GM12878 (cell line): Measurements from ENCODE around the gene SGF29. TPM values are rescaled to one million over a fixed set of nuclear protein-coding genes. Genes with fewer than 3 reads are reported as not detected.
A peak's percentile ranks its signal among the peaks of the same experiment; 100 is the strongest.

ENCODE experiments used
- ATF3 ChIP-seq: IDR thresholded peaks from 2 replicates; pipeline ENCODE4 v1.6.1; 2011; ENCODE audit warnings: low read depth, mild to moderate bottlenecking, low read length, moderate library complexity, borderline replicate concordance; ENCODE audit errors: extremely low read depth
- BMI1 ChIP-seq: fragments of 450-650 bp; IDR thresholded peaks from 2 replicates; pipeline ENCODE4 v1.6.1; 2016; ENCODE audit warnings: mild to moderate bottlenecking, moderate library complexity, borderline replicate concordance
- CBX5 ChIP-seq: sonication (generic); IDR thresholded peaks from 2 replicates; pipeline ENCODE4 v1.6.1; 2016; ENCODE audit warnings: low read depth, moderate library complexity, mild to moderate bottlenecking, inconsistent platforms
- CHD1 ChIP-seq: IDR thresholded peaks from 2 replicates; pipeline ENCODE4 v1.6.1; 2012; ENCODE audit warnings: low read depth, low read length, improper control_type of control experiment
- DPF2 ChIP-seq: fragments of 450-650 bp; IDR thresholded peaks from 2 replicates; pipeline ENCODE4 v1.6.1; 2017; ENCODE audit warnings: mild to moderate bottlenecking
- EED ChIP-seq: sonication (generic); IDR thresholded peaks from 2 replicates; pipeline ENCODE4 v1.6.1; 2016; ENCODE audit warnings: antibody characterized with exemption, low read depth
- ETV6 ChIP-seq, 2 experiments: fragments of 450-650 bp in 1 of 2; IDR thresholded peaks in 1 of 2; conservative IDR thresholded peaks in 1 of 2; 2 replicates each; pipeline ENCODE4 v1.6.1; 2014; ENCODE audit warnings: antibody characterized with exemption in 1 of 2, borderline replicate concordance in 1 of 2, low read depth in 1 of 2, mild to moderate bottlenecking in 1 of 2, moderate library complexity in 1 of 2
- FOXM1 ChIP-seq: IDR thresholded peaks from 2 replicates; pipeline ENCODE4 v1.6.1; 2012; ENCODE audit warnings: low read depth, mild to moderate bottlenecking, inconsistent platforms, low read length, moderate library complexity
- NRF1 ChIP-seq: conservative IDR thresholded peaks from 2 replicates; pipeline ENCODE4 v1.6.1; 2011; ENCODE audit warnings: mild to moderate bottlenecking, low read depth, low read length, improper control_type of control experiment
- POLR2AphosphoS2 ChIP-seq: IDR thresholded peaks from 2 replicates; pipeline ENCODE4 v1.6.1; 2011; ENCODE audit warnings: low read depth, mild to moderate bottlenecking, low read length, improper control_type of control experiment, moderate library complexity
- RAD51 ChIP-seq: fragments of 450-650 bp; IDR thresholded peaks from 2 replicates; pipeline ENCODE4 v1.6.1; 2016; ENCODE audit warnings: moderate library complexity, mild to moderate bottlenecking, inconsistent platforms
- SREBF1 ChIP-seq: IDR thresholded peaks from 2 replicates; pipeline ENCODE4 v1.6.1; 2012; ENCODE audit warnings: mild to moderate bottlenecking, low read length
- TAF1 ChIP-seq: IDR thresholded peaks from 2 replicates; pipeline ENCODE4 v1.6.1; 2011; ENCODE audit warnings: mild to moderate bottlenecking, low read depth, low read length, borderline replicate concordance
- TBL1XR1 ChIP-seq: IDR thresholded peaks from 2 replicates; pipeline ENCODE4 v1.6.1; 2012; ENCODE audit warnings: low read depth, low read length, improper control_type of control experiment
- ZNF207 ChIP-seq: fragments of 450-650 bp; IDR thresholded peaks from 2 replicates; pipeline ENCODE4 v1.6.1; 2014; ENCODE audit warnings: antibody characterized with exemption, mild to moderate bottlenecking, borderline replicate concordance
- polyA plus RNA-seq, 11 experiments: library from polyadenylated mRNA; depleted of rRNA in 4 of 11; unstranded in 6 of 11; stranded (reverse) in 5 of 11; fragments of >200 nt; fragmentation: Nextera tagmentation in 4 of 11; fragmentation: Illumina TruSeq in 1 of 11; extraction: Ambion mirVana in 4 of 11; extraction: Trizol in 1 of 11; gene quantifications; 1 replicate in 1 of 11; 2 replicates in 10 of 11; pipeline versions ENCODE4 v1.2.1 to v1.2.3, GENCODE V29; 2011 to 2016; ENCODE audit warnings: inconsistent platforms in 2 of 11, missing spikeins in 2 of 11, low read depth in 1 of 11
- total RNA-seq, 4 experiments: library from RNA; depleted of rRNA in 3 of 4; stranded (reverse); fragments of >200 nt in 3 of 4; fragmentation: Illumina TruSeq in 1 of 4; extraction: Trizol in 1 of 4; gene quantifications; 2 replicates each; pipeline versions ENCODE4 v1.2.1 to v1.2.3, GENCODE V29; 2013 to 2021

The SGF29 gene
- total and polyA plus RNA-seq, 10 of the 15 experiments (the other 5 are each of a cell fraction or from before 2014, with no cell fraction given) = 2.2 to 20.1 (median 12.3) TPM

DNA sequence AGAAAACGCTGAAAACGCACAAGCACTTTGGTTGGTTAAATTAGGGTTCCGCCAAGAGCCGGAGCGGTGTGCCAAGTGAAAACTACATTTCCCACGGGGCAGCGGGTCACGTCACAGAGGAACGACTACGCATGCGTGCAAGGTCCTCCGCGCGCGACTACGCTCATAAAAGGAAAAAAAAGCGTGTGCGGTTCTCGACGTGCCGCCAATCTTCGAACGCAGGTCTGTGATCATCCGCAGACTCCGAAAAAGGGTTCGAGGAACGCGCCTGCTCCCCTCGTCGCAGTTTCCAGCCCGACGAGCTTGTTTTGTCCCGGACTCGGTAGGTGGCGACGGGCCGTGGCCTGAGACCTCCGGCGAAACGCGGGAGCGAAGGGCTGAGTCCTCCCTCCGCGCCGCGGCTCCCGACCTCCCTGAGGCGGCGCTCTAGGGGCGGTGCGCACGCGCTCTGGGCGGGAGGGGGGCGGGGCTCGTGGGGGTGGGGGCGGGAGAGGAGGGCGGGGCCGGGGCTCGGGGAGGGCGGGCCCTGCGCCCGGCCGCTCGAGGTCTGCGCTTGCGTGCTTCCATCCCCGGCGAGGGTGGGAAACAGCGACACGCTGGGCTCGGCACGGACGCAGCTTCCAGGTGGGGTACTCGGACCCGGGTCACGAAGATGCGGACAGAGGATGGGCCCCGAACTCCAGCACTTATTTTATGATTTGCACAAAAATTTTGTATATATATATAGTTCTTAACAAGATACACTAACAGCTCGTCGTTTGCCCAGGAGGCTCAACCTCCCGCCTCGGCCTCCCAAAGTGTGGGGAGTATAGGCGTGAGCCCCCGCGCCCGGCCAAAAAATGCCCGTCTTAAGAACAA, at the start of gene SGF29 (continued):
- TF ChIP-seq ATF3 = no peak
- TF ChIP-seq CHD1 = no peak
- no peak for TF ChIP-seq CBX5
- TF ChIP-seq NRF1 = peak; percentile 40; the same call in 1 of the 2 replicates
- TF ChIP-seq BMI1 = no peak
- no peak for TF ChIP-seq ETV6 (conservative IDR thresholded peaks at IDR 0.05 in 1 of 2, IDR thresholded peaks at IDR 0.05 in 1 of 2; ENCODE audit: borderline replicate concordance in 1 of 2, low read depth in 1 of 2)
- no peak for TF ChIP-seq EED
- no peak for TF ChIP-seq RAD51
- TF ChIP-seq SREBF1 = peak; percentile 56
- TF ChIP-seq ZNF207 = peak; percentile 86; the same call in 1 of the 2 replicates
- peak; percentile 91 for TF ChIP-seq POLR2AphosphoS2
- TF ChIP-seq FOXM1 = no peak
- TF ChIP-seq DPF2 = 0 out of 2 replicates have a peak, but pooled peaks have one; percentile 66
- no peak for TF ChIP-seq TBL1XR1
- TF ChIP-seq TAF1 = peak; percentile 58; the same call in 1 of the 2 replicates
